Measurements from ENCODE around the gene ARHGEF3. TPM values are rescaled to one million over a fixed set of nuclear protein-coding genes. Genes with fewer than 3 reads are reported as not detected.

The ARHGEF3 gene
- total RNA-seq, 1 experiment from 2014 or later = 7.9 TPM

DNA sequence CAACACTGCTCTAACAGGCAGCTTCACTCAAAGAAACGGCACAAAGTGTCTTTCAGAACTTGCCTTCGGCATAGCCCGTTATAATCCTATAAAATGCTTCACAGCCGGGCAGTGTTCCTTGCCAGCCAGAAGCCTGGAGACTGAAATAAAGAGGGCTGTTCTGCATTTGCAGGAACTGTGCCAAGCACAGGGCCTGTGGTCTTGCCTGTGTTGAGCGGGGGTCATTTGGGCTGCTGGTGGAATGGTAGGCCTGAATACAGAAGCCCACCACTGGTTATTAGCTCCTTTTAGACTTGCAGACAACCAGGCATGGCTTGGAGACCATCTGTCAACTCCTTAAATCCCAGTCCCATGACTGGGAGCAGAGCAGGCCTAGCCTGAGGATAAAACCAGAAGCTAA lies 4.7 kb upstream of the ARHGEF3 start:
- ChIA-PET POLR2A (no interaction called here), CTCF (interaction anchor here (11.6 kb wide), 1 partner anchor 182 kb away, joined by 112 read pairs; no protein-coding TSS in a partner anchor)
- no peaks in the 10 kb centered on the region for H3K9me3 Mint-ChIP-seq

DNA sequence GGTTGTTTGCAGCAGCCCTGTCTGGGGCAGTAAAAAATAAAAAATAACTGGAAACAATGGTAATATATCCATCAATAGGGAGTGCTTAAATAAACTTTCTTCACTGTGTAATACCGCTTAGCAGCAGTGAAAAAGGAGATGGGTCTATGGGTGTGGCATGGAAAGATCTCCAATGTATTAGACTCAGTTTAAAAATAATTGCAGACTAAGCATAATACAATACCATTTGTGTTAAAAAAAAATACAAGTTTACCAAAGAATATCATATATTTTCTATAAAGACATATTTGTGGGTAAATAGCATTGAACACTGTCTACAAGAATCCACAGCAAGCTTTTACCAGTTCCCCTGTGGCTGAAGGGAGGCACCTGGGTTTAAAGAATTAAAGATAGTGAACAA lies 1.0 kb upstream of the ARHGEF3 start:
- ChIA-PET CTCF (interaction anchor here (1.1 to 11.6 kb wide), 3 partner anchors 9 to 185 kb away, joined by 4 to 112 read pairs (median 25); no protein-coding TSS in a partner anchor), POLR2A (no interaction called here)
- peaks cover 13% of the 10 kb centered on the region for H3K27me3 Mint-ChIP-seq (ENCODE audit: low read depth)

More for the DNA sequence above, 4.7 kb upstream of the ARHGEF3 start:
- DNase-seq (ENCODE audit: low spot score) (no peak), ATAC-seq (no peak)
- Mint-ChIP-seq H3K4me1 (peaks cover 10% of the 10 kb centered on the region; the same call in 1 of the 2 replicates), H3K36me3 (no peaks in the 10 kb centered on the region), H3K4me3 (no peak overlapping the region), H3K27ac (no peak overlapping the region), H3K27me3 (ENCODE audit: low read depth) (peaks cover 2% of the 10 kb centered on the region)
- TF ChIP-seq MXD4 (CRISPR knock-in tag; IDR thresholded peaks at IDR 0.05; ENCODE audit: borderline replicate concordance) = no peak
- TF ChIP-seq SOX15 (CRISPR knock-in tag; IDR thresholded peaks at IDR 0.05) = no peak
- TF ChIP-seq, protein P1, sequence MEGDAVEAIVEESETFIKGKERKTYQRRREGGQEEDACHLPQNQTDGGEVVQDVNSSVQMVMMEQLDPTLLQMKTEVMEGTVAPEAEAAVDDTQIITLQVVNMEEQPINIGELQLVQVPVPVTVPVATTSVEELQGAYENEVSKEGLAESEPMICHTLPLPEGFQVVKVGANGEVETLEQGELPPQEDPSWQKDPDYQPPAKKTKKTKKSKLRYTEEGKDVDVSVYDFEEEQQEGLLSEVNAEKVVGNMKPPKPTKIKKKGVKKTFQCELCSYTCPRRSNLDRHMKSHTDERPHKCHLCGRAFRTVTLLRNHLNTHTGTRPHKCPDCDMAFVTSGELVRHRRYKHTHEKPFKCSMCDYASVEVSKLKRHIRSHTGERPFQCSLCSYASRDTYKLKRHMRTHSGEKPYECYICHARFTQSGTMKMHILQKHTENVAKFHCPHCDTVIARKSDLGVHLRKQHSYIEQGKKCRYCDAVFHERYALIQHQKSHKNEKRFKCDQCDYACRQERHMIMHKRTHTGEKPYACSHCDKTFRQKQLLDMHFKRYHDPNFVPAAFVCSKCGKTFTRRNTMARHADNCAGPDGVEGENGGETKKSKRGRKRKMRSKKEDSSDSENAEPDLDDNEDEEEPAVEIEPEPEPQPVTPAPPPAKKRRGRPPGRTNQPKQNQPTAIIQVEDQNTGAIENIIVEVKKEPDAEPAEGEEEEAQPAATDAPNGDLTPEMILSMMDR (IDR thresholded peaks at IDR 0.05) = no peak
- no peak for TF ChIP-seq CREM (CRISPR knock-in tag; IDR thresholded peaks at IDR 0.05)
- TF ChIP-seq NFATC4 (CRISPR knock-in tag; IDR thresholded peaks at IDR 0.05) = no peak
- no peak for TF ChIP-seq ZNF671 (CRISPR knock-in tag; IDR thresholded peaks at IDR 0.05)
- TF ChIP-seq RORB (CRISPR knock-in tag; IDR thresholded peaks at IDR 0.05) = no peak
- TF ChIP-seq JAZF1 (CRISPR knock-in tag; IDR thresholded peaks at IDR 0.05) = no peak

DNA sequence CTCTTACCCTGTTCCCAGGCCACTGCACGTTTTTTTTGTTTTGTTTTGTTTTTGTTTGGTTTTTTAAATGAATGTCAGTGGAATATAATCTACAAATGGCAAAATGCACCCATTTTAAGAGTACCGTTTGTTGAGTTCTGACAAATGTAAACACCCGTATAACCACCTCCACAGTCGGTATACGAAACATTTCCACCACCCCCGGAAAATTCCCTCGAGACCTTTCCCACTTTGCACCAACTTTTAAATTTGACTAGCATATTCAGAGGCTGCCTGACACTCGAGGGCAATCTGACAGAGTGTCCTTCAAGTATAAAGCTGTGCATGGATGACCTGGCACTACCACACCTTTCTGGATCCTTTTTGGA lies 613 bp upstream of the ARHGEF3 start:
- Mint-ChIP-seq H3K9me3 (no peaks in the 10 kb centered on the region), H3K4me3 (peak overlapping the region; percentile 46), H3K4me1 (peaks cover 25% of the 10 kb centered on the region), H3K36me3 (no peaks in the 10 kb centered on the region), H3K27me3 (ENCODE audit: low read depth) (peaks cover 13% of the 10 kb centered on the region), H3K27ac (no peak overlapping the region)
- DNase-seq (ENCODE audit: low spot score) (no peak), ATAC-seq (no peak)
- ChIA-PET CTCF (interaction anchor here (0.7 to 11.6 kb wide), 23 partner anchors 8 to 258 kb away, joined by 3 to 112 read pairs (median 4); partner anchors contain the start of genes CCDC66, SPATA12 and TASOR), POLR2A (interaction anchor here (0.9 kb wide), 1 partner anchor 187 kb away, joined by 6 read pairs; no protein-coding TSS in a partner anchor)
- TF ChIP-seq, protein P2, sequence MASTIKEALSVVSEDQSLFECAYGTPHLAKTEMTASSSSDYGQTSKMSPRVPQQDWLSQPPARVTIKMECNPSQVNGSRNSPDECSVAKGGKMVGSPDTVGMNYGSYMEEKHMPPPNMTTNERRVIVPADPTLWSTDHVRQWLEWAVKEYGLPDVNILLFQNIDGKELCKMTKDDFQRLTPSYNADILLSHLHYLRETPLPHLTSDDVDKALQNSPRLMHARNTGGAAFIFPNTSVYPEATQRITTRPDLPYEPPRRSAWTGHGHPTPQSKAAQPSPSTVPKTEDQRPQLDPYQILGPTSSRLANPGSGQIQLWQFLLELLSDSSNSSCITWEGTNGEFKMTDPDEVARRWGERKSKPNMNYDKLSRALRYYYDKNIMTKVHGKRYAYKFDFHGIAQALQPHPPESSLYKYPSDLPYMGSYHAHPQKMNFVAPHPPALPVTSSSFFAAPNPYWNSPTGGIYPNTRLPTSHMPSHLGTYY (CRISPR knock-in tag; IDR thresholded peaks at IDR 0.05) = no peak
- TF ChIP-seq CREB1 (CRISPR knock-in tag; IDR thresholded peaks at IDR 0.05) (no peak), ZNF263 (CRISPR knock-in tag; IDR thresholded peaks at IDR 0.05; ENCODE audit: low read depth) (no peak), SP1 (CRISPR knock-in tag; conservative IDR thresholded peaks at IDR 0.05) (no peak), SMAD4 (CRISPR knock-in tag; IDR thresholded peaks at IDR 0.05) (no peak), TEAD1 (CRISPR knock-in tag; IDR thresholded peaks at IDR 0.05) (no peak), RORB (CRISPR knock-in tag; IDR thresholded peaks at IDR 0.05) (no peak), NR3C1 (CRISPR knock-in tag; conservative IDR thresholded peaks at IDR 0.05; ENCODE audit: low read depth) (no peak), TEAD4 (CRISPR knock-in tag; IDR thresholded peaks at IDR 0.05) (no peak), ZNF671 (CRISPR knock-in tag; IDR thresholded peaks at IDR 0.05) (no peak)
- TF ChIP-seq, protein P3, sequence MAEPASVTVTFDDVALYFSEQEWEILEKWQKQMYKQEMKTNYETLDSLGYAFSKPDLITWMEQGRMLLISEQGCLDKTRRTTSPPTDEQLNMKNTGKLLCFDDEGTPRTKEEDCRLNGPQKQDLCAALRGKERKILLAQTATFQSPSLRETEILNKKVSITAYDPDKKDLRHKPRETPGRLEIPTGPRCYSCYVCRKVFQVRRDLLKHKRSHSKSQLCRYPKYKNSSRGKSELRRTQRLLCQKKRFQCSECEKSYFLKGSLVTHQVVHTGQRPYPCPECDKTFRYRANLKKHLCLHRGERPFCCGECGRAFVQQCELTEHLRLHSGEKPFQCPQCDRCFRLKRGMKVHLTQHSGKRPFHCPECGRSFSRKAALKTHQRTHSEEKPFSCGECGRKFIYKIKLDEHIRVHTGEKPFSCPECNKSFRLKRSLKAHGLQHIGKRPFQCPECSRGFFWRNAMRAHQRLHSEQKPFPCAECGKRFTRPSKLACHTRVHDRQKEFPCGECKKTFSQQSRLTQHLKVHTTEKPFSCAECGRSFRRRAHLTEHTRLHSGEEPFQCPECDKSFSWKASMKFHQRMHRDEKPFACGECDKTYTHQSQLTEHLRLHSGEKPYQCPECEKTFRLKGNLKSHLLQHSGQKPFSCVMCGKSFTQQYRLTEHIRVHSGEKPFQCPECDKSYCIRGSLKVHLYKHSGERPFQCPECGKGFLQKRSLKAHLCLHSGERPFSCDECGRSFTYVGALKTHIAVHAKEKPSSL (CRISPR knock-in tag; conservative IDR thresholded peaks at IDR 0.05) = no peak

More for the DNA sequence above, 1.0 kb upstream of the ARHGEF3 start:
- TF ChIP-seq, protein P3 (CRISPR knock-in tag; conservative IDR thresholded peaks at IDR 0.05) = no peak
- TF ChIP-seq JUN (CRISPR knock-in tag; IDR thresholded peaks at IDR 0.05) (no peak), GABPB1 (CRISPR knock-in tag; IDR thresholded peaks at IDR 0.05) (no peak), CREM (CRISPR knock-in tag; IDR thresholded peaks at IDR 0.05) (no peak), TEAD1 (CRISPR knock-in tag; IDR thresholded peaks at IDR 0.05) (no peak)
- TF ChIP-seq, protein P4, sequence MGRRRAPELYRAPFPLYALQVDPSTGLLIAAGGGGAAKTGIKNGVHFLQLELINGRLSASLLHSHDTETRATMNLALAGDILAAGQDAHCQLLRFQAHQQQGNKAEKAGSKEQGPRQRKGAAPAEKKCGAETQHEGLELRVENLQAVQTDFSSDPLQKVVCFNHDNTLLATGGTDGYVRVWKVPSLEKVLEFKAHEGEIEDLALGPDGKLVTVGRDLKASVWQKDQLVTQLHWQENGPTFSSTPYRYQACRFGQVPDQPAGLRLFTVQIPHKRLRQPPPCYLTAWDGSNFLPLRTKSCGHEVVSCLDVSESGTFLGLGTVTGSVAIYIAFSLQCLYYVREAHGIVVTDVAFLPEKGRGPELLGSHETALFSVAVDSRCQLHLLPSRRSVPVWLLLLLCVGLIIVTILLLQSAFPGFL (CRISPR knock-in tag; IDR thresholded peaks at IDR 0.05; ENCODE audit: borderline replicate concordance) = no peak
- ATAC-seq = no peak
- no peak for DNase-seq (ENCODE audit: low spot score)
- H3K4me1 Mint-ChIP-seq = peaks cover 27% of the 10 kb centered on the region
- no peaks in the 10 kb centered on the region for H3K9me3 Mint-ChIP-seq
- no peak overlapping the region for H3K4me3 Mint-ChIP-seq
- H3K27ac Mint-ChIP-seq = no peak overlapping the region
- H3K36me3 Mint-ChIP-seq = no peaks in the 10 kb centered on the region

Data from WTC11 (cell line).